ENCODE results near the gene ITPA.

DNA sequence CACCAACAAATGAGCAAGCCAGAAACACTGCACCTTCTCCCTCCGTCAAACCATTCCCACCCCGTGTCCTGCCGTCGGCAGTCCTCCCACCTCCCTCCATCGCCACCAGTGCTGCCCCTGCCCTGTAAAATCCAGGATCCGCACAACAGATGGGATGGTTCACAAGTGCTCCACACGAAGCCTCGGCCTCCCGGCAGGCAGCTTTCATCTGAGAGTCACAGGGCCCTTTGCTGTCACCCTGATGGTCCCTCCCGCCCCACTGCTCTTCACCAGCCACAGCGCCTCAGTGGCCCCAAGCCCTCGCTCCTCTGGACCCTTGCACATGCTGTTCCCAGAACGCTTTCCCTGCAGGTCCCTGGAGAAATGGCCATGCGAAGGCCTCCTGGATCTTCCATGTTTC is 17.6 kb downstream of the ITPA start:
- TF ChIP-seq POLR2A (IDR thresholded peaks at IDR 0.05), result no peak
- TF ChIP-seq, protein P1, sequence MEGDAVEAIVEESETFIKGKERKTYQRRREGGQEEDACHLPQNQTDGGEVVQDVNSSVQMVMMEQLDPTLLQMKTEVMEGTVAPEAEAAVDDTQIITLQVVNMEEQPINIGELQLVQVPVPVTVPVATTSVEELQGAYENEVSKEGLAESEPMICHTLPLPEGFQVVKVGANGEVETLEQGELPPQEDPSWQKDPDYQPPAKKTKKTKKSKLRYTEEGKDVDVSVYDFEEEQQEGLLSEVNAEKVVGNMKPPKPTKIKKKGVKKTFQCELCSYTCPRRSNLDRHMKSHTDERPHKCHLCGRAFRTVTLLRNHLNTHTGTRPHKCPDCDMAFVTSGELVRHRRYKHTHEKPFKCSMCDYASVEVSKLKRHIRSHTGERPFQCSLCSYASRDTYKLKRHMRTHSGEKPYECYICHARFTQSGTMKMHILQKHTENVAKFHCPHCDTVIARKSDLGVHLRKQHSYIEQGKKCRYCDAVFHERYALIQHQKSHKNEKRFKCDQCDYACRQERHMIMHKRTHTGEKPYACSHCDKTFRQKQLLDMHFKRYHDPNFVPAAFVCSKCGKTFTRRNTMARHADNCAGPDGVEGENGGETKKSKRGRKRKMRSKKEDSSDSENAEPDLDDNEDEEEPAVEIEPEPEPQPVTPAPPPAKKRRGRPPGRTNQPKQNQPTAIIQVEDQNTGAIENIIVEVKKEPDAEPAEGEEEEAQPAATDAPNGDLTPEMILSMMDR (IDR thresholded peaks at IDR 0.05), result no peak
